ENCODE results near the gene MCUB. TPM values are rescaled to one million over a fixed set of nuclear protein-coding genes. Genes with fewer than 3 reads are reported as not detected.

The MCUB gene
- total RNA-seq, 5 donors from 2014 or later (not counting 1 experiment from before 2014, with no cell fraction given) = 88.9 to 139 (median 122) TPM

- WGBS (ENCODE audit: insufficient coverage) = no CpG with 5 or more reads among the region's 2 CpGs
- Histone ChIP-seq H3K4me3 (ENCODE audit: control insufficient read depth in 1 of 2, extremely low read depth in 1 of 2, low read length in 1 of 2) (no peak overlapping the region), H3K36me3 (ENCODE audit: control insufficient read depth in 2 of 2, extremely low read depth in 1 of 2, insufficient read depth in 1 of 2, low read length in 1 of 2) (peaks cover 0 to 9% of the 10 kb centered on the region in 2 donors), H3K27ac (ENCODE audit: low read length) (peak overlapping the region; percentile 16), H3K9me3 (peaks cover 2% of the 10 kb centered on the region), H3K4me1 (ENCODE audit: control insufficient read depth in 1 of 2, extremely low read depth in 1 of 2, insufficient read depth in 2 of 2, low read length in 2 of 2) (peaks cover 8 to 19% of the 10 kb centered on the region in 2 experiments), H3K27me3 (replicated peaks in 1 of 2; ENCODE audit: control insufficient read depth in 2 of 2, extremely low read depth in 1 of 2, insufficient read depth in 2 of 2, low read length in 1 of 2) (no peaks in the 10 kb centered on the region)
- peak overlapping the region in 1 of 3 donors; percentile 45 for H3K4me3 Mint-ChIP-seq
- no peaks in the 10 kb centered on the region for H3K27me3 Mint-ChIP-seq
- H3K9me3 Mint-ChIP-seq = peaks cover 8 to 21% (median 9%) of the 10 kb centered on the region in 3 donors
- H3K4me1 Mint-ChIP-seq = peaks cover 58 to 62% (median 58%) of the 10 kb centered on the region in 3 donors
- no peak for DNase-seq
- no peak for ATAC-seq (replicated peaks in 1 of 4)
- CTCF ChIA-PET = interaction anchor here in 1 of 2 donors (1.0 kb wide), 1 partner anchor 117 kb away, joined by 3 read pairs; no protein-coding TSS in a partner anchor
- POLR2A ChIA-PET = interaction anchor here (1.2 to 1.3 kb wide), 2 partner anchors 11 to 200 kb away, joined by 3 to 4 read pairs; no protein-coding TSS in a partner anchor
- H3K27ac Mint-ChIP-seq = peak overlapping the region; percentile 68 to 89
- H3K36me3 Mint-ChIP-seq = peaks cover 32% of the 10 kb centered on the region
These were observed 80.6 kb downstream of the MCUB start for GRCh38 chr4:109640644-109641043.

GRCh38 chr4:109645874-109646710, 86.0 kb downstream of the MCUB start:
- Histone ChIP-seq H3K27ac (ENCODE audit: low read length) (peak overlapping the region; percentile 82), H3K4me3 (ENCODE audit: control insufficient read depth in 1 of 2, extremely low read depth in 1 of 2, low read length in 1 of 2) (no peak overlapping the region), H3K36me3 (ENCODE audit: control insufficient read depth in 2 of 2, extremely low read depth in 1 of 2, insufficient read depth in 1 of 2, low read length in 1 of 2) (no peaks in the 10 kb centered on the region), H3K9me3 (no peaks in the 10 kb centered on the region), H3K4me1 (ENCODE audit: control insufficient read depth in 1 of 2, extremely low read depth in 1 of 2, insufficient read depth in 2 of 2, low read length in 2 of 2) (peaks cover 33 to 58% of the 10 kb centered on the region in 2 experiments), H3K27me3 (replicated peaks in 1 of 2; ENCODE audit: control insufficient read depth in 2 of 2, extremely low read depth in 1 of 2, insufficient read depth in 2 of 2, low read length in 1 of 2) (no peaks in the 10 kb centered on the region)
- ChIA-PET CTCF (interaction anchor here (0.6 to 1.0 kb wide), 3 partner anchors 15 to 1704 kb away, joined by 3 to 4 read pairs (median 3); no protein-coding TSS in a partner anchor), POLR2A (interaction anchor here (0.5 to 1.3 kb wide), 3 partner anchors 14 to 203 kb away, joined by 3 to 7 read pairs (median 3); no protein-coding TSS in a partner anchor)
- ATAC-seq (replicated peaks in 1 of 4) = peak in 2 of 4 experiments; percentile 7 to 9
- H3K27me3 Mint-ChIP-seq = no peaks in the 10 kb centered on the region
- H3K4me3 Mint-ChIP-seq = no peak overlapping the region
- H3K36me3 Mint-ChIP-seq = peaks cover 4% of the 10 kb centered on the region
- peaks cover 0 to 5% (median 0%) of the 10 kb centered on the region in 3 donors for H3K9me3 Mint-ChIP-seq
- peaks cover 42 to 50% (median 49%) of the 10 kb centered on the region in 3 donors for H3K4me1 Mint-ChIP-seq
- 62% methylated on average over 6 of the region's 7 CpGs for WGBS (ENCODE audit: insufficient coverage)
- H3K27ac Mint-ChIP-seq = no peak overlapping the region
- no peak for DNase-seq

GRCh38 chr4:109648266-109648996, 88.4 kb downstream of the MCUB start:
- peaks cover 2% of the 10 kb centered on the region for H3K9me3 ChIP-seq
- peak overlapping the region; percentile 82 for H3K27ac ChIP-seq (ENCODE audit: low read length)
- peaks cover 0 to 21% (median 0%) of the 10 kb centered on the region in 3 donors for H3K9me3 Mint-ChIP-seq
- no peaks in the 10 kb centered on the region for H3K27me3 ChIP-seq (replicated peaks in 1 of 2; ENCODE audit: control insufficient read depth in 2 of 2, extremely low read depth in 1 of 2, insufficient read depth in 2 of 2, low read length in 1 of 2)
- H3K4me1 Mint-ChIP-seq = peaks cover 35 to 47% (median 44%) of the 10 kb centered on the region in 3 donors
- ChIA-PET POLR2A (interaction anchor here (0.6 to 1.0 kb wide), 15 partner anchors 10 to 1028 kb away, joined by 3 to 11 read pairs (median 6); partner anchors contain the start of genes MCUB (in 1 of the 2) and RPL34 (in 1 of the 2)), CTCF (interaction anchor here (0.5 to 1.5 kb wide), 11 partner anchors 9 to 525 kb away, joined by 3 to 10 read pairs (median 5); partner anchors contain the start of genes CASP6 (in 1 of the 2) and MCUB (in 1 of the 2))
- peaks cover 0 to 12% of the 10 kb centered on the region in 2 donors for H3K36me3 ChIP-seq (ENCODE audit: control insufficient read depth in 2 of 2, extremely low read depth in 1 of 2, insufficient read depth in 1 of 2, low read length in 1 of 2)
- H3K27ac Mint-ChIP-seq = peak overlapping the region; percentile 91 to 94
- H3K4me1 ChIP-seq (ENCODE audit: control insufficient read depth in 1 of 2, extremely low read depth in 1 of 2, insufficient read depth in 2 of 2, low read length in 2 of 2) = peaks cover 32 to 49% of the 10 kb centered on the region in 2 experiments
- H3K27me3 Mint-ChIP-seq = no peaks in the 10 kb centered on the region
- DNase-seq (peak in 17 of 35 experiments; percentile 7 to 82 (median 30)), ATAC-seq (replicated peaks in 1 of 4) (peak; percentile 86 to 94 (median 88))
- peaks cover 23% of the 10 kb centered on the region for H3K36me3 Mint-ChIP-seq
- H3K4me3 Mint-ChIP-seq = peak overlapping the region in 2 of 3 donors; percentile 68
- H3K4me3 ChIP-seq (ENCODE audit: control insufficient read depth in 1 of 2, extremely low read depth in 1 of 2, low read length in 1 of 2) = no peak overlapping the region
- 0% methylated on average over 2 of the region's 5 CpGs for WGBS (ENCODE audit: insufficient coverage)

GRCh38 chr4:109648997-109649575, 89.0 kb downstream of the MCUB start:
- Mint-ChIP-seq H3K27me3 (no peaks in the 10 kb centered on the region), H3K9me3 (peaks cover 0 to 22% (median 0%) of the 10 kb centered on the region in 3 donors), H3K27ac (peak overlapping the region; percentile 91 to 94)

GRCh38 chr4:109649872-109650271, 89.8 kb downstream of the MCUB start:
- Mint-ChIP-seq H3K4me1 (peaks cover 38 to 54% (median 50%) of the 10 kb centered on the region in 3 donors), H3K27ac (peak overlapping the region; percentile 93 to 94), H3K4me3 (peak overlapping the region in 1 of 3 donors; percentile 51), H3K27me3 (no peaks in the 10 kb centered on the region), H3K9me3 (peaks cover 0 to 22% (median 0%) of the 10 kb centered on the region in 3 donors), H3K36me3 (peaks cover 32% of the 10 kb centered on the region)
- Histone ChIP-seq H3K36me3 (ENCODE audit: control insufficient read depth in 2 of 2, extremely low read depth in 1 of 2, insufficient read depth in 1 of 2, low read length in 1 of 2) (peaks cover 0 to 12% of the 10 kb centered on the region in 2 donors), H3K9me3 (peaks cover 2% of the 10 kb centered on the region), H3K27me3 (replicated peaks in 1 of 2; ENCODE audit: control insufficient read depth in 2 of 2, extremely low read depth in 1 of 2, insufficient read depth in 2 of 2, low read length in 1 of 2) (no peaks in the 10 kb centered on the region), H3K4me1 (ENCODE audit: control insufficient read depth in 1 of 2, extremely low read depth in 1 of 2, insufficient read depth in 2 of 2, low read length in 2 of 2) (peaks cover 32 to 43% of the 10 kb centered on the region in 2 experiments), H3K27ac (ENCODE audit: low read length) (peak overlapping the region; percentile 80), H3K4me3 (ENCODE audit: control insufficient read depth in 1 of 2, extremely low read depth in 1 of 2, low read length in 1 of 2) (no peak overlapping the region)
- ATAC-seq (replicated peaks in 1 of 4) (peak in 2 of 4 experiments; percentile 36 to 42), DNase-seq (peak in 1 of 35 experiments; percentile 34)
- ChIA-PET POLR2A (no interaction called here), CTCF (no interaction called here)
- WGBS (ENCODE audit: insufficient coverage) = no CpG with 5 or more reads among the region's 1 CpG

More at GRCh38 chr4:109648997-109649575, 89.0 kb downstream of the MCUB start:
- POLR2A ChIA-PET = interaction anchor here (0.6 to 1.0 kb wide), 10 partner anchors 10 to 89 kb away, joined by 3 to 11 read pairs (median 6); partner anchors contain the start of gene MCUB (in 1 of the 2)
- Histone ChIP-seq H3K9me3 (peaks cover 2% of the 10 kb centered on the region), H3K27me3 (replicated peaks in 1 of 2; ENCODE audit: control insufficient read depth in 2 of 2, extremely low read depth in 1 of 2, insufficient read depth in 2 of 2, low read length in 1 of 2) (no peaks in the 10 kb centered on the region), H3K4me3 (ENCODE audit: control insufficient read depth in 1 of 2, extremely low read depth in 1 of 2, low read length in 1 of 2) (no peak overlapping the region), H3K4me1 (ENCODE audit: control insufficient read depth in 1 of 2, extremely low read depth in 1 of 2, insufficient read depth in 2 of 2, low read length in 2 of 2) (peaks cover 32 to 49% of the 10 kb centered on the region in 2 experiments), H3K36me3 (ENCODE audit: control insufficient read depth in 2 of 2, extremely low read depth in 1 of 2, insufficient read depth in 1 of 2, low read length in 1 of 2) (peaks cover 0 to 12% of the 10 kb centered on the region in 2 donors), H3K27ac (ENCODE audit: low read length) (peak overlapping the region; percentile 80)
- DNase-seq (peak in 1 of 35 experiments; percentile 39), ATAC-seq (replicated peaks in 1 of 4) (peak; percentile 19 to 58 (median 33))
- H3K36me3 Mint-ChIP-seq = peaks cover 27% of the 10 kb centered on the region
- H3K4me1 Mint-ChIP-seq = peaks cover 35 to 48% (median 45%) of the 10 kb centered on the region in 3 donors
- no CpG with 5 or more reads among the region's 2 CpGs for WGBS (ENCODE audit: insufficient coverage)
- peak overlapping the region in 2 of 3 donors; percentile 68 to 70 for H3K4me3 Mint-ChIP-seq
- CTCF ChIA-PET = interaction anchor here (0.6 to 1.5 kb wide), 10 partner anchors 10 to 526 kb away, joined by 3 to 10 read pairs (median 5); partner anchors contain the start of genes CASP6 (in 1 of the 2) and MCUB (in 1 of the 2)
